Trophoblast cell (in vitro differentiated cells and primary cell): ENCODE data around the gene CDH22.
A peak's percentile ranks its signal among the peaks of the same experiment; 100 is the strongest.

Experiments
- DNase-seq, 2 donors: peaks; one replicate each; pipeline ENCODE4 v3.0.0-alpha.2; 2016
- H2AFZ ChIP-seq: 2 replicates; pipeline ENCODE4 v1.6.1; 2013; ENCODE audit warnings: low read length, moderate library complexity, mild to moderate bottlenecking; ENCODE audit not compliant: insufficient read depth, poor library complexity
- H2AK5ac ChIP-seq: 2 replicates; pipeline ENCODE4 v1.6.1; 2013; ENCODE audit warnings: mild to moderate bottlenecking, low read length
- H2BK120ac ChIP-seq: 2 replicates; pipeline ENCODE4 v1.6.1; 2013; ENCODE audit warnings: low read length, mild to moderate bottlenecking, moderate library complexity; ENCODE audit not compliant: insufficient read depth, poor library complexity
- H2BK12ac ChIP-seq: 2 replicates; pipeline ENCODE4 v1.6.1; 2013; ENCODE audit warnings: mild to moderate bottlenecking, low read length, moderate library complexity
- H2BK5ac ChIP-seq: 2 replicates; pipeline ENCODE4 v1.6.1; 2013; ENCODE audit warnings: low read length, low read depth, moderate library complexity, mild to moderate bottlenecking; ENCODE audit not compliant: poor library complexity
- H3K14ac ChIP-seq: 2 replicates; pipeline ENCODE4 v1.6.1; 2013; ENCODE audit warnings: mild to moderate bottlenecking, low read length
- H3K18ac ChIP-seq: 2 replicates; pipeline ENCODE4 v1.6.1; 2013; ENCODE audit warnings: mild to moderate bottlenecking, low read length
- H3K23ac ChIP-seq: 2 replicates; pipeline ENCODE4 v1.6.1; 2013; ENCODE audit warnings: low read length
- H3K27ac ChIP-seq: 2 replicates; pipeline ENCODE4 v1.5.1; 2013; ENCODE audit warnings: low read depth, mild to moderate bottlenecking, inconsistent platforms, low read length, moderate library complexity
- H3K27me3 ChIP-seq: 2 replicates; pipeline ENCODE4 v1.6.1; 2013; ENCODE audit warnings: inconsistent platforms, mild to moderate bottlenecking, low read length, moderate library complexity; ENCODE audit not compliant: insufficient read depth
- H3K36me3 ChIP-seq, 2 experiments: 1 replicate in 1 of 2; 2 replicates in 1 of 2; pipeline ENCODE4 v1.6.1; 2013; ENCODE audit warnings: low read length in 2 of 2, mild to moderate bottlenecking in 2 of 2, moderate library complexity in 1 of 2; ENCODE audit not compliant: insufficient read depth in 2 of 2, control insufficient read depth in 1 of 2
- H3K4ac ChIP-seq: 2 replicates; pipeline ENCODE4 v1.6.1; 2013; ENCODE audit warnings: low read depth, mild to moderate bottlenecking, low read length, moderate library complexity
- H3K4me1 ChIP-seq, 2 experiments: 1 replicate in 1 of 2; 2 replicates in 1 of 2; pipeline ENCODE4 v1.6.1; 2013; ENCODE audit warnings: low read length in 2 of 2, mild to moderate bottlenecking in 2 of 2, moderate library complexity in 1 of 2; ENCODE audit not compliant: insufficient read depth in 2 of 2, control insufficient read depth in 1 of 2
- H3K4me2 ChIP-seq: 2 replicates; pipeline ENCODE4 v1.6.1; 2013; ENCODE audit warnings: inconsistent platforms, mild to moderate bottlenecking, low read length, moderate library complexity
- H3K4me3 ChIP-seq: 2 replicates; pipeline ENCODE4 v1.5.1; 2013; ENCODE audit warnings: mild to moderate bottlenecking, low read depth, low read length, inconsistent platforms
- H3K79me1 ChIP-seq: one replicate; pipeline ENCODE4 v1.6.1; 2013; ENCODE audit warnings: low read length
- H3K79me2 ChIP-seq: 2 replicates; pipeline ENCODE4 v1.6.1; 2013; ENCODE audit warnings: low read length, mild to moderate bottlenecking; ENCODE audit not compliant: control insufficient read depth, insufficient read depth, poor library complexity
- H3K9ac ChIP-seq: 2 replicates; pipeline ENCODE4 v1.6.1; 2013; ENCODE audit warnings: mild to moderate bottlenecking, low read length
- H3K9me3 ChIP-seq: 2 replicates; pipeline ENCODE4 v1.6.1; 2013; ENCODE audit warnings: low read depth, mild to moderate bottlenecking, control low read depth, inconsistent platforms, low read length; ENCODE audit not compliant: insufficient read depth
- H4K12ac ChIP-seq: 2 replicates; pipeline ENCODE4 v1.6.1; 2013; ENCODE audit warnings: low read depth, mild to moderate bottlenecking, low read length, moderate library complexity
- H4K8ac ChIP-seq: 2 replicates; pipeline ENCODE4 v1.6.1; 2013; ENCODE audit warnings: low read depth, mild to moderate bottlenecking, low read length, moderate library complexity
- H4K91ac ChIP-seq: one replicate; pipeline ENCODE4 v1.6.1; 2013; ENCODE audit warnings: low read depth, mild to moderate bottlenecking, low read length, moderate library complexity
- WGBS: extraction: QIAGEN DNeasy Blood & Tissue Kit; methylation state at CpG from one replicate; pipeline ENCODE4 v1.1.7; 2013; ENCODE audit warnings: missing lambda C conversion rate; ENCODE audit not compliant: insufficient read length, insufficient coverage; ENCODE audit errors: extremely low coverage; 5-methylcytosine and 5-hydroxymethylcytosine counted together

The CDH22 gene

GRCh38 chr20:46157625-46158024 is 150.7 kb downstream of the CDH22 start:
- Histone ChIP-seq H2BK5ac (no peak overlapping the region), H4K91ac (no peak overlapping the region)
- no CpG with 5 or more reads among the region's 7 CpGs for WGBS

GRCh38 chr20:46157076-46157592 is 151.2 kb downstream of the CDH22 start:
- H3K9me3 ChIP-seq: no peaks in the 10 kb centered on the region
- H3K4me1 ChIP-seq: no peaks in the 10 kb centered on the region
- H3K4me3 ChIP-seq: no peak overlapping the region
- peak overlapping the region; percentile 31 for H3K23ac ChIP-seq
- H3K79me1 ChIP-seq: no peaks in the 10 kb centered on the region
- H2AFZ ChIP-seq: no peak overlapping the region
- WGBS: no CpG with 5 or more reads among the region's 6 CpGs
- H4K8ac ChIP-seq: no peak overlapping the region
- no peak overlapping the region for H3K14ac ChIP-seq
- no peaks in the 10 kb centered on the region for H3K27me3 ChIP-seq
- H3K9ac ChIP-seq: no peak overlapping the region
- no peak overlapping the region for H3K27ac ChIP-seq
- H2BK5ac ChIP-seq: no peak overlapping the region
- H2BK12ac ChIP-seq: no peak overlapping the region
- H4K91ac ChIP-seq: no peak overlapping the region
- no peak for DNase-seq
- H3K18ac ChIP-seq: no peak overlapping the region
- no peak overlapping the region for H2BK120ac ChIP-seq
- H3K4ac ChIP-seq: no peak overlapping the region
- H3K79me2 ChIP-seq: no peaks in the 10 kb centered on the region
- H2AK5ac ChIP-seq: no peak overlapping the region
- no peak overlapping the region for H4K12ac ChIP-seq
- no peaks in the 10 kb centered on the region for H3K36me3 ChIP-seq
- H3K4me2 ChIP-seq: no peak overlapping the region

More at GRCh38 chr20:46157625-46158024, 150.7 kb downstream of the CDH22 start:
- Histone ChIP-seq H4K8ac (no peak overlapping the region), H2AK5ac (no peak overlapping the region), H3K27me3 (no peaks in the 10 kb centered on the region), H3K79me1 (no peaks in the 10 kb centered on the region), H3K4me2 (no peak overlapping the region), H3K23ac (no peak overlapping the region), H3K14ac (no peak overlapping the region), H2AFZ (no peak overlapping the region), H3K9ac (no peak overlapping the region), H3K9me3 (no peaks in the 10 kb centered on the region), H3K4ac (no peak overlapping the region), H2BK120ac (no peak overlapping the region), H3K18ac (no peak overlapping the region), H3K4me3 (no peak overlapping the region), H3K36me3 (no peaks in the 10 kb centered on the region), H4K12ac (no peak overlapping the region), H2BK12ac (no peak overlapping the region), H3K4me1 (no peaks in the 10 kb centered on the region), H3K79me2 (no peaks in the 10 kb centered on the region), H3K27ac (no peak overlapping the region)
- no peak for DNase-seq

DNA sequence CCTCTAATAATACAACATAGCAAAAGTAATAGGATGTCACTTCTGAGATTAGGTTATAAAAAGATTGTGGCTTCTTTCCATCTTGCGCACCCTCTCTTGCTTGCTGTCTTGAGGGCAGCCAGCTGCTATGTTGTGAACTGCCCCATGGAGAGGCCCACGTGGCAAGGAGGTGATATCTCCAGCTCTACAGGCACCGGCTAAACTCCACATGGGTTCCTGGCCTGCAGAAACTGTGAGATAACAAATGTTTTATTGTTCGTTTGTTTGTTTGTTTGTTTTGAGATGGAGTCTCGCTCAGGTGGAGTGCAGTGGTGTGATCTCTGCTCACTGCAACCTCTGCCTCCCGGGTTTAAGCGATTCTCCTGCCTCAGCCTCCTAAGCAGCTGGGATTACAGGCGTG is 152.2 kb downstream of the CDH22 start:
- Histone ChIP-seq H3K18ac (no peak overlapping the region), H3K79me1 (no peaks in the 10 kb centered on the region), H3K27me3 (no peaks in the 10 kb centered on the region), H2AFZ (no peak overlapping the region), H3K4ac (no peak overlapping the region), H3K79me2 (no peaks in the 10 kb centered on the region), H3K4me1 (no peaks in the 10 kb centered on the region), H3K23ac (no peak overlapping the region), H2AK5ac (no peak overlapping the region), H2BK12ac (no peak overlapping the region), H3K27ac (no peak overlapping the region), H2BK5ac (no peak overlapping the region), H3K14ac (no peak overlapping the region), H3K9me3 (no peaks in the 10 kb centered on the region), H3K4me3 (no peak overlapping the region), H2BK120ac (no peak overlapping the region), H4K8ac (no peak overlapping the region), H3K4me2 (no peak overlapping the region), H4K12ac (no peak overlapping the region), H3K9ac (no peak overlapping the region), H4K91ac (no peak overlapping the region), H3K36me3 (no peaks in the 10 kb centered on the region)
- no CpG with 5 or more reads among the region's 8 CpGs for WGBS
- DNase-seq: no peak

GRCh38 chr20:46154796-46155195 is 153.5 kb downstream of the CDH22 start:
- no peak overlapping the region for H3K9ac ChIP-seq
- DNase-seq: no peak
- no peak overlapping the region for H4K8ac ChIP-seq
- no peak overlapping the region for H3K4ac ChIP-seq
- no peak overlapping the region for H2AK5ac ChIP-seq
- H3K4me3 ChIP-seq: no peak overlapping the region
- WGBS: no CpG with 5 or more reads among the region's 2 CpGs
- H2AFZ ChIP-seq: no peak overlapping the region
- no peaks in the 10 kb centered on the region for H3K79me1 ChIP-seq
- H3K27ac ChIP-seq: no peak overlapping the region
- no peak overlapping the region for H3K18ac ChIP-seq
- H3K23ac ChIP-seq: no peak overlapping the region
- no peaks in the 10 kb centered on the region for H3K4me1 ChIP-seq
- no peak overlapping the region for H4K91ac ChIP-seq
- no peaks in the 10 kb centered on the region for H3K27me3 ChIP-seq
- H3K36me3 ChIP-seq: no peaks in the 10 kb centered on the region
- no peaks in the 10 kb centered on the region for H3K9me3 ChIP-seq
- H2BK120ac ChIP-seq: no peak overlapping the region
- H3K79me2 ChIP-seq: no peaks in the 10 kb centered on the region
- no peak overlapping the region for H3K4me2 ChIP-seq
- no peak overlapping the region for H2BK5ac ChIP-seq
- H4K12ac ChIP-seq: no peak overlapping the region
- no peak overlapping the region for H2BK12ac ChIP-seq
- H3K14ac ChIP-seq: no peak overlapping the region
